WERI-Rb-1 (cell line): ENCODE measurements around the gene LIMK2.
A peak's percentile ranks its signal among the peaks of the same experiment; 100 is the strongest.

Experiments
- DNase-seq: peaks from one replicate; pipeline ENCODE4 v3.0.0-alpha.2; 2020
- H3K27ac ChIP-seq: fragments of 250-450 bp; sonication (Bioruptor Pico); 2 replicates; pipeline ENCODE4 v1.5.1; 2020; ENCODE audit warnings: mild to moderate bottlenecking, moderate library complexity
- H3K27me3 ChIP-seq: fragments of 250-450 bp; sonication (Bioruptor Pico); 2 replicates; pipeline ENCODE4 v1.5.1; 2021; ENCODE audit warnings: mild to moderate bottlenecking, low read depth, moderate library complexity; ENCODE audit not compliant: insufficient read depth, severe bottlenecking
- H3K36me3 ChIP-seq: fragments of 250-450 bp; sonication (Bioruptor Pico); 2 replicates; pipeline ENCODE4 v1.5.1; 2020; ENCODE audit warnings: mild to moderate bottlenecking, moderate library complexity
- H3K4me3 ChIP-seq: 2 replicates; pipeline ENCODE4 v1.5.1; 2011; ENCODE audit warnings: low read depth, mild to moderate bottlenecking, control low read depth, low read length
- H3K9me3 ChIP-seq: fragments of 250-450 bp; sonication (Bioruptor Pico); 2 replicates; pipeline ENCODE4 v1.5.1; 2021; ENCODE audit warnings: mild to moderate bottlenecking, moderate library complexity; ENCODE audit not compliant: severe bottlenecking
- CTCF ChIP-seq: IDR thresholded peaks from 2 replicates; pipeline ENCODE4 v1.5.1; 2011; ENCODE audit warnings: low read depth, mild to moderate bottlenecking, control low read depth, inconsistent platforms, low read length

Gene LIMK2

GRCh38 chr22:31262312-31263133 lies 50.4 kb downstream of the LIMK2 start:
- Histone ChIP-seq H3K9me3 (no peaks in the 10 kb centered on the region), H3K4me3 (no peak overlapping the region), H3K36me3 (peaks cover 92% of the 10 kb centered on the region), H3K27me3 (no peaks in the 10 kb centered on the region), H3K27ac (peak overlapping the region; percentile 65)
- peak; percentile 54 for DNase-seq
- no peak for TF ChIP-seq CTCF

- Histone ChIP-seq H3K27ac (no peak overlapping the region), H3K4me3 (no peak overlapping the region), H3K36me3 (peaks cover 94% of the 10 kb centered on the region), H3K27me3 (no peaks in the 10 kb centered on the region), H3K9me3 (no peaks in the 10 kb centered on the region)
- no peak for DNase-seq
- no peak for TF ChIP-seq CTCF
Observed at GRCh38 chr22:31263896-31264640, 52.0 kb downstream of the LIMK2 start.

GRCh38 chr22:31268281-31268680 lies 56.2 kb downstream of the LIMK2 start:
- no peak for TF ChIP-seq CTCF
- peaks cover 86% of the 10 kb centered on the region for H3K36me3 ChIP-seq
- H3K9me3 ChIP-seq, result no peaks in the 10 kb centered on the region
- H3K27ac ChIP-seq, result peak overlapping the region; percentile 16; the same call in 1 of the 2 replicates
- DNase-seq, result no peak
- no peak overlapping the region for H3K4me3 ChIP-seq
- no peaks in the 10 kb centered on the region for H3K27me3 ChIP-seq

GRCh38 chr22:31269892-31270579 lies 57.9 kb downstream of the LIMK2 start:
- no peak for TF ChIP-seq CTCF
- H3K4me3 ChIP-seq, result no peak overlapping the region
- no peaks in the 10 kb centered on the region for H3K27me3 ChIP-seq
- no peak for DNase-seq
- no peak overlapping the region for H3K27ac ChIP-seq
- H3K9me3 ChIP-seq, result no peaks in the 10 kb centered on the region
- peaks cover 88% of the 10 kb centered on the region for H3K36me3 ChIP-seq

GRCh38 chr22:31271026-31271425 lies 58.9 kb downstream of the LIMK2 start:
- H3K9me3 ChIP-seq, result no peaks in the 10 kb centered on the region
- DNase-seq, result no peak
- H3K4me3 ChIP-seq, result no peak overlapping the region
- H3K27me3 ChIP-seq, result no peaks in the 10 kb centered on the region
- no peak for TF ChIP-seq CTCF
- H3K27ac ChIP-seq, result no peak overlapping the region
- H3K36me3 ChIP-seq, result peaks cover 92% of the 10 kb centered on the region
